ENCODE measurements around the gene MPHOSPH6.
"Not testable (repeated sequence)": the region's sequence is repeated elsewhere in the genome, so short reads cannot be mapped to it uniquely, and the experiment has no call there.

MPHOSPH6 gene

DNA sequence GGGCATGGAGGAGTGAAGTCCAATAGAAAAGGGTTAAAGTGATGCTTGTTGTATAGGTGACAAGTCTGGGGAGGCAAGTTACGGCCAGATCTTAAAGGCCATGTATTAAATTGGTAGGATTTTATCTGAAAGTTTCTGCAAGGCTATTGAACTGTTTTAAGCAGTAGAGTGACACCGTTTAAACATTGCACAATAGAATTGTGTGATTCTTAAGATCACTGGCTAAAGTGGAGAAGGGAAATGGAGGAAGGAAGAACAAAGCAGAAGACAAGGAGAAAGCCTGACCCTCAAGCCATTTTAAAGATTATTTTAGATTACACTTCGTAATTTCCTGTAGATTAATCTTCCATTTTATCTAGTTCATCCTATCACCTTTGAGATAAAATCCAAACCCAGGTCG, 5.6 kb upstream of the MPHOSPH6 start:
- no peak for DNase-seq (ENCODE audit: low read depth in 2 of 2)

DNA sequence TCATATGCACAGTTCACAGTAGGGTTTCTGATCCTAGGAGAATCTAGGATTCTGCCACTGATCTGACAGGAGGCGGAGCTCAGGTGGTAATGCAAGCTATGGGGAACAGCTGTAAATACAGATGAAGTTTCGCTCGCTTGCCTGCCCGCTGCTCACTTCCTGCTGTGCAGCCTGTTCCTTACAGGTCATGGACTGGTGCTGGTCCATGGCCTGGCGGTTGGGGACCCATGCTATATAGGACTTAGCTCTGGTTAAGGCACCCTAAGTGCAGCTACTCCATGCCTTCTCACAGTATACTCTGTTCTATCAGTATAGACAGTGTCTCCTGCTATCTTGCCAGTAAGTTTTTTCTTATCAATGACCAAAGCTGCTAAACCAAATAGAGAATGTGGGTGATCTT, 2.4 kb downstream of the MPHOSPH6 start:
- DNase-seq (ENCODE audit: low read depth in 2 of 2) = no peak

DNA sequence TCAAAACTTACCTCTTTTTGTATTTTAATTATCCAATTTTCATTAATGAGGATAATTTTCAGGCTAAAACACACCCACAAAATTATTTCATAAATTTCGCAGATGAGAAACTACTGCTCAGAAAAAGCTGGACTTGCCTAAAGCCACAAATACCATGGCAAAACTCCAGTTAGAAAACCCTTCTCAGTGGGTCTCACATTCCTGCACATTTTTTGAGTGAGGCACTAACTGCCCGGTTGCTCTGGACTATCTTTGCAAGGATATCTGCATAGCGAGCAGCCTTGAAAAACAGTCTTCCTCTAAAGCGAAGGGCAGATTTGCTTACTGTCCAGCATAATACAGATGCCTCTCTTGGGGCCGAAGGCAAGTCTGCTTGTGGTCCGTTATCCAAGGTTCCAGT, 9.8 kb downstream of the MPHOSPH6 start:
- DNase-seq (ENCODE audit: low read depth in 2 of 2) = no peak

DNA sequence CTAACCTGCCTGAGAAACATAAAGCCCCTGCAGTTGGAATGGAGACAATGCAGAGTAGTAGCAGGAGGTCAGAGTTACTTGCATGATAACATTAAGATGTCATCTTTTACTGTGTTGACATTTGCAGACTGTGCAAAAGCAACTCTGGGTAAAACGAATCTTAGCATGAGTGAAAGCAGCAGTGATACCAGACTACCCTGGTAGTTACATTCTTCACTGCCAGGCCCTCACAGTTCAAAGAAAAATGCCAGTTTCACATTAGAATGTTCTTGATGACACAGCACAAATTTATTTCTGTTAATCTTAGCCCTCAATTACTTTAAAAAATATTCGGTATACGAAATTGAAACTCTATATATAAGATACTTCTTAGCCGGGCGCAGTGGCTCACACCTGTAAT, 12.2 kb downstream of the MPHOSPH6 start:
- DNase-seq (ENCODE audit: low read depth in 2 of 2) = no peak

DNA sequence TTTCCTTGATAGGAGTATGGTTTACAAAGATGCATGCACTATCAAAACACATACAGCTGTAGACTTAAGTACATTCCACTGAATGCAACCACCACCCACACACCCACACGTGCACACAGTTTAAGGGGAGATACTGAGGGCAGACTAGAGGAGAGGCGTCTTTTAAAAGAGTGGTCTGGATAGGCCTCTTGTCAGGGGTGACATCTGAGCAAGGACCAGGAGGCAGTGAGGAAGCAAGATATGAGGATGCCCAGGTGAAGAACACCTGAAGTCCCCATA, 12.6 kb downstream of the MPHOSPH6 start:
- no peak for DNase-seq (ENCODE audit: low read depth in 2 of 2)

DNA sequence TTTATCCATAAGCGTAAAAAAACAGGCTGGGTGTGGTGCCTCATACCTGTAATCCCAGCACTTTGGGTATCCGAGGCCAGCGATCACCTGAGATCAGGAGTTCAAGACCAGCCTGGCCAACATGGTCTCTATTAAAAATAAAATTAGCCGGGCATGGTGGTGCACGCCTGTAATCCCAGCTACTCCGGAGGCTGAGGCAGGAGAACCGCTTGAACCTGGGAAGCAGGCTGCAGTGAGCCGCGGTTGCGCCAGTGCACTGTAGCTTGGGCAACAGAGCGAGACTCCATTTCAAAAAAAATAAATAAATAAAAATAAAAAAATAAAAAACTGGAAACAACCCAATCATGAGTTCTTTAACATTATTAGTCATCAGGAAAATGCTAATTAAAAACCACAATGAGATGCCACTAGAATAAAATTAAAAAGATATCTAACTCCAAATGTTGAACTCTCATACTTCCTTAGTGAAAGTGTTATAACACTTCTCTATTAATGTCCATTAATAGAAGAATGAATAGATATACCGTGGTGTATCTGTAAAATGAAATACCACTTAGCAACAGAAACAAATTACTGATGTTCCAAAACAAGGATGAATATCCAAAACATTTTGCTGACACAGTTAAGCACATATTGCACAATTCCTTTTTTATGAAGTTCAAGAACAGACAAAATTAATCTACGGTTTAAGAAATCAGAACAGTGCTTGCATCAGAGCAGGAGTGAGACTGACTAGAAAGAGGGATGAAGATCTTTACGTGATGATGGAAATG, 13.1 kb downstream of the MPHOSPH6 start:
- DNase-seq (ENCODE audit: low read depth in 2 of 2) = peak; percentile 18 to 20

DNA sequence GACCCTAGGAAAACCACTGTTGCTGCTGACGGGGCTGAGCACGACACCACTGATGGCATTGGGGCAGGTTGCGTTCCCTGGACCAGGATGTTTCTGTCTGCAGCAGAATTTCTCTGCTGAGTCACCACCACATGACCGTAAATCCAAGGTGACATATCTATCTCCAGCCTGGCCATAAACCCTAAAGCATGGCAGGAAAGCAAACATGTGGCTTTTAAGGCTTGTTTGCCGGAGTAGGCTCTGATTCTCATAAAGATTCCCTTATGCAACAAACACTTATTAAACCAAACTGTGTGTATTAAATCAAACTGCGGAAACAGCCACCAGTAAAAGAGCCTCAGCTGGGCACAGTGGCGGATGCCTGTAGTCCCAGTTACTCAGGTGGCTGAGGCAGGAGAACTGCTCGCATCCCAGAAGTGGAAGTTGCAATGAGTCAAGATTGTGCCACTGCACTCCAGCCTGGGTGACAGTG, 17.3 kb downstream of the MPHOSPH6 start:
- DNase-seq (ENCODE audit: low read depth in 2 of 2) = no peak

DNA sequence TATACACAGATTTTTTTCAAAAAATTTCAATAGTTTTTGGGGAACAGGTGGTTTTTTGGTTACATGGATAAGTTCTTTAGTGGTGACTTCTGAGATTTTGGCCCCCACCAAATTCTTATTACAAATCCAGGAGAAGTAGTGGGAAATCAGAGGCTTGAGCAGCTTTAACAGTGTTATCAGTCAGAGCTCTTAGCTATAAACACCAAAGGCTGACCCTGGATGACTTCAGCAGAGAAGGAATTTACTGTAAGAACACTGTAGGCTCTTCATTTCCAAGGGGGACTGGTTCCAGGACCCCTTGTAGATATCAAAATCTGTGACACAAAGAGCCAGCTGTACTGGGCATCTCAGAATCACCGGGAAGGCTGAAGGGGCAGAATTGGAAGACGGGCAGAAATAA, 17.8 kb downstream of the MPHOSPH6 start:
- DNase-seq (ENCODE audit: low read depth in 2 of 2) = no peak

DNA sequence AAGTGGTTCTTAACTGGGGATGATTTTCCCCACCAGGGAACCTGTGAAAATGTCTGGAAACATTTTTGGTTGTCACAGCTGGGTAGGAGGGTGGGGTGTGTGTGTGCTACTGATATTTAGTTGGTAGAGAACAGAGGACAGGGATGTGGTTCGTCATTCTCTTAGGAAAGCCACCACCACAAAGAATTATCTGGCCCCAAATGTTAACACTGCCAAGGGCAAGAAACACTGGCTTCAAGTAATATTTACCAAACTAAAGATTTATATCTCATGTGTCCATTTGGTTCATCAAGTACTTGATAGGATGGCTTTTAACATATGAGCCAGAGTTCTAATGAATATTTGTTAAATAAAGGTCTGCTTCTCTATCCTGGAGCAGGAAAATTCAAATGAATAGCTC, 19.5 kb downstream of the MPHOSPH6 start:
- no peak for DNase-seq (ENCODE audit: low read depth in 2 of 2)

DNA sequence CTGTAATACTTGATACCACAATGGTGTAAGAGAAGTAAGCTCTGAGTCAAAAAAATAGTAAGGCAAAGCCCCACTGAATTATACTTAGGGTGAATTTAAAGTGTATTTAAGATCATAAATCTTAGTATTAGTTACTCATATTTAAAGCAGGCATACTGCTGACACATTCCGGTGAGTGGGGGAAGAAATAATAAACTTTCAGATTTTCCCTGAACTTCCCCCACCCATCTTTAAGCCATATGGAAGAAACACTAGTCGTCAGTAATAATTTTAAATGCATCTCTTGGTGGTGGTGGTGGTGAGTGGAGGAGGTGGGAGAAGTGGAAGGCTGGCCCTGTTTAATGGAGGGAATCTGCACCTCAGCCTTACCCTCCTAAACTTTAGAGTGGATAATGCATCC, 20.5 kb downstream of the MPHOSPH6 start:
- DNase-seq (ENCODE audit: low read depth in 2 of 2) = peak; percentile 25 to 30

DNA sequence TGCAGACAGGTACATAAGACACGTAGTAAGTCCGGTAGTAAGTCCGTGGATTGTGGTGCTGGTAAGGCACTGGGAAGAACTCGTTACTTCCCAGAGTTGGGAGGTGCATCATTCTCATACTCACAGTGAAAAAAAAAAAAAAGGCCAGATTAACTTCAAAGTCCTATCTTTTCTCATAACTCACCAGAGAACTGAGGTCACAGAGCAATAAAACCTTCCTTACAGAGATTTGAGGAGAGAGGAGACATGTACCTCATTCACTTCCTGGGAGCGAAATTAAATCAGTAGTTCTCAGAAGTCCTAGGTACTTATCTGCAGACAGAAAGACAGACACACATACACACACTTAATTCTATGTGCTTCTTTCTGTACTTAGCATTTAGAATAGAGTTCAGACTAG, 22.5 kb downstream of the MPHOSPH6 start:
- DNase-seq (ENCODE audit: low read depth in 2 of 2) = no peak

DNA sequence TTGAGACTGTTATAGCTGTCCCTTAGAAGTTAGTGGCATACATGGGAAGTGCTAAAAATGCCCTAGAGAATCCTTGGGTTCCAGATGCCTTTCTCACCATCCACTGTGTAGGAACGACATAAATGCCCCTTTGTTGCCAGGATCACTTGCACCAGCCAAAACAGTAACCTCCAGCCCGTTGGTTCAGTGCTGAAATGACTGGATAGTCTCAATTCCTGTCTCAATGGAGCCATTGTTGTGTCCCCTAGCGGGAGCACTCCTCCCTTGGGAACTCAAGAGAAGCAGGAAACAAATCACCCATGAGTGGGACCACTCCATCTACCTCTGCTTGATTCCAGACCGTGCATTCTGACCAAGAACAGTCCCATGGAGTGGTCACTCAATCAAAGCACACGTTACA, 23.1 kb downstream of the MPHOSPH6 start:
- DNase-seq (ENCODE audit: low read depth in 2 of 2) = no peak

DNA sequence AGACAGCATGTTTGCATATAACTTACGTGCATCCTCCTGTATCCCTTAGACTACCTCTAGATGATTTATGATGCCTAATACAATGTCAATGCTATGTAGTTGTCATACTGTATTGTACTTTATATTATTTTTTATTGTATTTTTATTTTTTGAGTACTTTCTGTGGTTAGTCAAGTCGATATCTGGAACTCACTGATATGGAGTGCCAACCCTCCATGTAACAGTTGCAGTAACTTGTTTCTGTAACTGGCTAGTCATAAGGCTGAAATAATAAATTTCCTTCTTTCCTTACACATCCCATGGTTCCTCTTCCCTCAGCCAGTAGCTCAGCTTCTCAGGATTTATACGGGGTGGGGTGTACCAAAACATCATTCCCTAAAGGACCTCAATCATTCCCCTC, 23.5 kb downstream of the MPHOSPH6 start:
- DNase-seq (ENCODE audit: low read depth in 2 of 2) = no peak

DNA sequence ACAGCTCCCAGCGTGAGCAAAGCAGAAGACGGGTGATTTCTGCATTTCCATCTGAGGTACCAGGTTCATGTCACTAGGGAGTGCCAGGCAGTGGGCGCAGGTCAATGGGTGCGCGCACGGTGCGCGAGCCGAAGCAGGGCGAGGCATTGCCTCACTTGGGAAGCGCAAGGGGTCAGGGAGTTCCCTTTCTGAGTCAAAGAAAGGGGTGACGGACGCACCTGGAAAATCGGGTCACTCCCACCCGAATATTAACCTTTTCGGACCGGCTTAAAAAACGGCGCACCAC, 30.8 kb downstream of the MPHOSPH6 start:
- not testable (repeated sequence) for DNase-seq (ENCODE audit: low read depth in 2 of 2)

DNA sequence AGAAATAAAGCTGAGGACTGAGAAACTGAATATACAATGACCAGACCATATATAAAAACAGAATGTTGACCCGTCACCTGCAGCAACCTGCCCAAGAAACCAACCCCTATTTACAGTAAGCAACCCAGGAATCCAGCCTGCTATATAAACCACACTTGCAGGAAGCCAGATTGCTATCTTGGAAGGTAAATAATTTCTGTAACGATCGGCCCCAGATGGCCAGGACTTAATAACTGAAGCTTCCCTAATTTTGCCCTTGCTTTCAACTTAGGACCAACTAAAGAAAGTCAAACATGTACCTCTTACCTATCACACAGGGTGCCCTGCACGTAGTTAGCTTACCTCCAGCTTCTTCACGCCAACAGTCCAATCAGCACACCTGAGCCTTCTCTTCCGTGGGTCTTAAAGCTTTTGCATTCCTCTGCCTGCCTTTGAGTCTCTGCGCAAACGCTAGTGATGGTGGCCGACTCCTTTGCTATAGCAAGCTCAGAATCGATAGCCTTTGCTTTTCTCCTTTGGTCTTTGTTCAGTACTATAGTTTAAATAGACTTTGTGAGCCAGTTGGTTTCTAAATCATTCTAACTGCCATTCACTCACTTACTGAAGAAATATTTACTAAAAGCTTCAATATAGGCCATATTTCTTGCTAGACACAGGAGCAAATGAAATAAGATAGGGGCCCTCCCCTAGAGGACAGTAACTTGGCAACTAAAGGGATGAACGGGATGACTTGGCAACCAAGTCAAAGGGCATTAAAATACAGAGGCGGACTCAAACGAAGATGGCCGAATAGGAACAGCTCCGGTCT, 31.3 kb downstream of the MPHOSPH6 start:
- DNase-seq (ENCODE audit: low read depth in 2 of 2) = no peak

DNA sequence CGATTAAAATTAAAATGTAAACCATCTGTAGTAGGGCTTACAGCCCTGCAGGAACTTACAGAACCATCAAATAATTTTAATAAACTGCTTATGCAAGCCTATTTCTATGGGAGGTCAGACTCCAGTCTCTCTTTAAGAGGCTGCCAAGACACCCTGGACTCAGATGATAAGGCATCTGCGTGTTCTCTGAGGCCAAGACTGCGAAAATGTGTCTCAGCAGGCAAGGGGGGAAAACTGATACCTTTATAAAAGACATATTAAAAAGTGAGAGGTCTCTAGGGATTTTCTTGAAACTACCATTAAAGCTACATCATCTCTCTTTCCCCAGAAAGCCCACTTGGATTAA, 32.2 kb downstream of the MPHOSPH6 start:
- DNase-seq (ENCODE audit: low read depth in 2 of 2) = no peak

DNA sequence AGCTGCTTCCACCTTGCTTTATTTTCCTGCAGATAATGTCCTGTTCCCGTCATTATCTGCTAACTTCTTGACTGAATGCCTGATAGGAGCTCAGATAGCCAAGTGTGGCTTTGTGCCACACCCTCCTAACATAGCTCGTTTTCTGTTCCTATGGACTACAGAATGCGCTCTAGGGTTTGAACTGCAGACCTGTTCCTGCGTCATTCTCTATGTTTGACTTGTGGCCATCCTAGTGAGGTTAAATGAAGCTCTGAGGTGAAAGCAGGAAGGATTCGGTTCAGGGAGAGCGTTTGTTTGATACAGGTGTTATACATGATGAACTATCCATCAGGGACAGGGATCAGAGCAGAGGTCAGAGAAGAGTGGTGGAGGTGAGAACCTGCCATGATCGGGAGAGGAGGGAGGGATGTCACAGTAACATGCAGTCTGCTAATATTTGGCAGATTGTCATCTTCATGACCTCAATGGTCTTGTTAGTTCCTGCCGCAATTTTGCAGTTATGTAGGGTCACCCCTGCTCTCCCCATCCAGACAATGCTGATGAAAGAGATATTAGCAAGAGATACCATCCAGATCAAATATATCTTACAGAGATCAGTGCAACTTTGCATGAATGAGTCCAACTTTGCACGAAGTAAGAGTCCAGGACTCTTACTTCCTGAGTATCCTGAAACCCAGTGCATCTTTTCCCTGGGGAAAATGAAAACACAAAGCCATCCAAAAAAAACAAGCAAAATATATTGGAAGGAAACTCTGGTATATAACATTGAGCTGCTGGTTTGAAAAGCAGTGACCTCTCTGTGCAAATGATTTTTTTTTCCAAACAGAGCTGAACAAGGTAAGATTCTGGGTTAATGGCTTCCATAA, 32.8 kb downstream of the MPHOSPH6 start:
- DNase-seq (ENCODE audit: low read depth in 2 of 2) = peak; percentile 3 to 4

DNA sequence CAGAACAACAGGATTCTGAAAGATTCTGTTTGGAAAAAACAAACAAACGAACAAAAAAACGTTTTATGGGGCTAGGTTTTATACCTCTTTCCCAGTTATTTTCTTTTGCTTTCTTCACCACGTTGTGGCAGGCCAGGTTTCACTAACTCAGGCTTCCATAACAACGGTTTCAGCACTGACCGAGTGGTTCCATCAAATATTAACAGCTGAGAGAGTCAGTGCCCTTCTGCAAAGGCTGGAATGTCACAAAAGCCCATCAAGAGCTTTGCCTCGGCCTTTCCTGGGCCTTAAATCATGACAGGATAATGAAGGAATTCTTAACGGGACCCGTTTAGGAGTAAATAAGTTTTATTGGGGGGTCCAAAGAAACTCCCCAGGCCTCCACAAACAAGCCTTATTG, 34.2 kb downstream of the MPHOSPH6 start:
- DNase-seq (ENCODE audit: low read depth in 2 of 2) = no peak

DNA sequence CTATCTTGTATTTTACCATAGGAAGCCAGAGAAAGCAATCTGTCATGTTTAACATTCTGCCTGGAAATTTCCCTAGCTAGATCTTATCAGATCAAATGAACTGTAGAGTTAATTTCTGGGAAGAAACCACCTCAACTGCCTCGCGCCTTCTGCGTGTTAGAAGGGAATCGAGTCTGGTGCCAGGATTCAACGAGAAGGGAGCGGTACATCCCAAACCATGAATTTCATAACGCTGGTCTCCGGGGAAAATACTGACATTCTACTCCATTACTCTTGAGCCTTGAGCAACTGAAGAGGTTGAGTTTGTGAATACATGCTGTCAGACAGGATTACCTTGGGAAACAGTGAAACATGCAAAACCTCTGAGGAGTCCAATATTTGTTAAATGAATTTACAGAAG, 35.2 kb downstream of the MPHOSPH6 start:
- no peak for DNase-seq (ENCODE audit: low read depth in 2 of 2)

DNA sequence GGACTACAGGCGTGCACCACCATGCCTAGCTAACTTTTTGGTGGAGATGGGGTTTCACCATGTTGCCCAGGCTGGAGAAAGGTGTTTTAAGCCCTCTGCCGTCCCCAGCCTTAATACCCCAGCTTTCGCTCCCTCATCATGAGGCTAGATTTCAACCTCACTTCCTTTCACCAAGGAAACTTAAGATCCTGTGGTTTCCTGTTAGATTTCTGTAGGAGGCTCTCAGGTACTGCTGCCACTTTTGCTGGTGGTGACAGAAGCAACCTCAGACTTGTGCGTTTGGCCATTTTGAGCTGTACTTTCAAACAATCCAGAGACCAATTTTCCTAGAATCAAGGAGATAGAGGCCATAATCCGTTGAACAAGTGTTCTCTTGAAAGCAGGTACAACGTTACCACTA, 36.2 kb downstream of the MPHOSPH6 start:
- DNase-seq (ENCODE audit: low read depth in 2 of 2) = no peak

DNA sequence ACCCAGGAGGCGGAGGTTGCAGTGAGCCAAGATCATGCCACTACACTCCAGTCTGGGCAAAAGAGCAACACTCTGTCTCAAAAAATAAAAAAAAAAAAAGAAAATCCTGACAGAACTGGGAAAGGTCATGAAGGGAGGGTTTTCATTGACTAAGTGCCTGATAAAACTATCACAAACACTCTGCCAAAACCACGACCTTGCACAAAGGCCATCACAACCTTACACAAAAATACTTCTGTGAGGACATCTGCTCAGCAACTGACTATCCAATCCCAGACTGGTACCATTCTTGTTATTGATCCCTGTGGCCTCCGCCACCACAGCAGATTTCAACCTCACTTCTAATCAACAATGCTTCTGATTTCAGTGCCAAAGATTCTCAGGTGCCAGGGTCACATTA, 40.1 kb downstream of the MPHOSPH6 start:
- no peak for DNase-seq (ENCODE audit: low read depth in 2 of 2)

DNA sequence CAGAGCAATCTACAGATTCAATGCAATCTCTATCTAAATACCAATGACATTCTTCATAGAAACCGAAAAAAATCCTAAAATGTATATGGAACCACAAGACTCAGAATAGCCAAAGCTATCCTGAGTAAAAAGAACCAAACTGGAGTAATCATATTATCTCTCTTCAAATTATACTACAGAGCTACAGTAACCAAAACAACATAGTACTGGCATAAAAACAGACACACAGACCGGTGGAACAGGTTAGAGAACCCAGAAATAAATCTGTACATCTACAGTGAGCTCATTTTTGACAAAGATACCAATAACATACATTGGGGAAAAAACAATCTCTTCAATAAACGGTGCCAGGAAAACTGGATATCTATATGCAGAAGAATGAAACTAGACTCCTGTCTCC, 45.4 kb downstream of the MPHOSPH6 start:
- no peak for DNase-seq (ENCODE audit: low read depth in 2 of 2)

DNA sequence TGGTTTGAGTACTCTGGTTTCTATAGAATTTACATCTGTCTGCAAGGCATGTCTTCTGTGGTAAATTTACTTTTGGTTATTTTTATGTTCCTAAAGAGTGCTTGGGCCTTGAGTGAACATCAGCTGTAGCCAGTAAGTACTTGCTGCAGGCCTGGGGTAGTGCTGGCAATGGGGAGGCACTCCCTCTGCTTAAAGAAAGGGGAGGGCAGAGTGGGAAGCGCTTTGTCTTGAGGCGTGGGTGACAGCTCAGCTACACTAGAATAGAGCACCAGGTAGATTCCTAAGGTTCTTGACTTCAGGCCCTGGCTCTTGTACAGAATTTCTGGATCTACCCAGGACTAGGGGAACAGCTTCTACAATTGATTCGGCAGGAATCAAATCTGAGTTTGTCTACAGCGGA, 50.6 kb downstream of the MPHOSPH6 start:
- DNase-seq (ENCODE audit: low read depth in 2 of 2) = no peak
